Esophagus muscularis mucosa (tissue), 4 donors: ENCODE data around the gene FOXM1. TPM values are rescaled to one million over a fixed set of nuclear protein-coding genes. Genes with fewer than 3 reads are reported as not detected.

Experiments
- DNase-seq: peaks from one replicate; pipeline ENCODE4 v3.0.0-alpha.2; 2017; ENCODE audit errors: extremely low spot score
- H3K27ac ChIP-seq, 4 donors: fragments of 200-600 bp; sonication (generic); replicated peaks in 1 of 4; 1 replicate in 3 of 4; 2 replicates in 1 of 4; pipeline ENCODE4 v1.5.1; 2016 to 2019; ENCODE audit warnings: mild to moderate bottlenecking in 1 of 4
- H3K27me3 ChIP-seq, 4 donors: fragments of 200-600 bp; sonication (generic); one replicate each; pipeline versions ENCODE4 v1.5.1 to v1.6.0; 2016 to 2019
- H3K36me3 ChIP-seq, 4 donors: fragments of 200-600 bp; sonication (generic); one replicate each; pipeline ENCODE4 v1.5.1; 2016 to 2019
- H3K4me1 ChIP-seq, 4 donors: fragments of 200-600 bp; sonication (generic); one replicate each; pipeline ENCODE4 v1.5.1; 2016 to 2019
- H3K4me3 ChIP-seq, 4 donors: fragments of 200-600 bp; sonication (generic); 1 replicate in 2 of 4; 2 replicates in 2 of 4; pipeline ENCODE4 v1.5.1; 2016 to 2019; ENCODE audit warnings: mild to moderate bottlenecking in 4 of 4, moderate library complexity in 1 of 4
- H3K9me3 ChIP-seq, 4 donors: fragments of 200-600 bp; sonication (generic); 1 replicate in 3 of 4; 2 replicates in 1 of 4; pipeline ENCODE4 v1.5.1; 2016 to 2019
- CTCF ChIP-seq, 3 experiments: fragments of 200-600 bp in 2 of 3; fragments of 450-650 bp in 1 of 3; sonication (generic) in 2 of 3; IDR thresholded peaks; one replicate each; pipeline ENCODE4 v1.5.1; 2017 to 2019; ENCODE audit warnings: antibody characterized with exemption in 3 of 3, mild to moderate bottlenecking in 2 of 3, moderate library complexity in 1 of 3
- EP300 ChIP-seq: sonication (generic); formaldehyde crosslinking; IDR thresholded peaks from one replicate; pipeline ENCODE4 v1.6.1; 2017; ENCODE audit warnings: antibody characterized with exemption
- POLR2A ChIP-seq: fragments of 450-650 bp; IDR thresholded peaks from one replicate; pipeline ENCODE4 v1.6.1; 2017; ENCODE audit warnings: antibody characterized with exemption, moderate library complexity, mild to moderate bottlenecking, low read depth
- POLR2AphosphoS5 ChIP-seq, 2 donors: sonication (generic); formaldehyde crosslinking; IDR thresholded peaks; one replicate each; pipeline ENCODE4 v1.6.1; 2017; ENCODE audit warnings: antibody characterized with exemption in 2 of 2
- WGBS: methylation state at CpG from one replicate; pipeline ENCODE4 v1.1.5; 2018; 5-methylcytosine and 5-hydroxymethylcytosine counted together
- intact Hi-C: fragments of 100-400 bp; cut with DNase I; formaldehyde crosslinking; loops from one replicate; pipeline ENCODE4 v1.15.1; 2023
- total RNA-seq, 4 donors: library from RNA; depleted of rRNA; stranded (reverse); fragments of >200 nt; gene quantifications; one replicate each; pipeline versions ENCODE4 v1.1.0 to v1.2.1, GENCODE V29; 2016

Gene FOXM1
- total RNA-seq, 4 donors from 2014 or later: under 0.01 to 1.4 (median 0.17) TPM; not detected in 1

- intact Hi-C loops: no loop called here
- TF ChIP-seq CTCF (IDR thresholded peaks at IDR 0.05): no peak
- TF ChIP-seq POLR2AphosphoS5 (IDR thresholded peaks at IDR 0.05): peak in 1 of 2 donors; percentile 23
- H3K27me3 ChIP-seq: no peaks in the 10 kb centered on the region
- peak overlapping the region; percentile 95 to 97 (median 96) for H3K27ac ChIP-seq
- peaks cover 0 to 13% (median 0%) of the 10 kb centered on the region in 4 donors for H3K36me3 ChIP-seq
- H3K4me3 ChIP-seq: peak overlapping the region; percentile 74 to 95 (median 76)
- no peaks in the 10 kb centered on the region for H3K9me3 ChIP-seq
- no peak for DNase-seq
- H3K4me1 ChIP-seq: peaks cover 23 to 58% (median 55%) of the 10 kb centered on the region in 4 donors
- WGBS: 22% methylated on average over 36 of the region's 42 CpGs
These were observed 14.5 kb upstream of the FOXM1 start for GRCh38 chr12:2891240-2892053.

GRCh38 chr12:2890388-2891239 lies 13.6 kb upstream of the FOXM1 start, which contains the start of gene TULP3:
Gene TULP3 (plus strand): TSS chr12:2890891. CDS start chr12:2890948, 57 bp downstream.
- Histone ChIP-seq H3K27ac (peak within 1 kb of the TSS; percentile 95 to 97 (median 96)), H3K9me3 (no peaks in the 10 kb centered on the region), H3K4me1 (peaks cover 17 to 49% (median 47%) of the 10 kb centered on the region in 4 donors), H3K36me3 (peaks cover 0 to 21% (median 0%) of the 10 kb centered on the region in 4 donors), H3K27me3 (no peaks in the 10 kb centered on the region), H3K4me3 (peak within 1 kb of the TSS; percentile 74 to 95 (median 76))
- WGBS: 2% methylated on average over 15 of the region's 83 CpGs
- DNase-seq: peak; percentile 99
- TF ChIP-seq CTCF (IDR thresholded peaks at IDR 0.05): peak in 2 of 3 experiments; percentile 22 to 23
- TF ChIP-seq POLR2AphosphoS5 (IDR thresholded peaks at IDR 0.05): peak; percentile 96 to 98
- peak; percentile 76 for TF ChIP-seq POLR2A
- no peak for TF ChIP-seq EP300
- intact Hi-C loops: no loop called here

GRCh38 chr12:2890001-2890387 lies 13.0 kb upstream of the FOXM1 start:
- Histone ChIP-seq H3K27ac (peak overlapping the region; percentile 95 to 97 (median 96)), H3K27me3 (no peaks in the 10 kb centered on the region), H3K4me3 (peak overlapping the region; percentile 74 to 95 (median 76)), H3K9me3 (no peaks in the 10 kb centered on the region), H3K36me3 (peaks cover 0 to 21% (median 0%) of the 10 kb centered on the region in 4 donors), H3K4me1 (peaks cover 17 to 44% (median 42%) of the 10 kb centered on the region in 4 donors)
- TF ChIP-seq CTCF (IDR thresholded peaks at IDR 0.05) (no peak), POLR2A (no peak), POLR2AphosphoS5 (IDR thresholded peaks at IDR 0.05) (no peak), EP300 (no peak)
- 75% methylated on average over 10 of the region's 10 CpGs for WGBS
- DNase-seq: no peak
- intact Hi-C loops: no loop called here

- no peaks in the 10 kb centered on the region for H3K27me3 ChIP-seq
- no peak overlapping the region for H3K4me3 ChIP-seq
- TF ChIP-seq POLR2AphosphoS5 (IDR thresholded peaks at IDR 0.05) (no peak), CTCF (IDR thresholded peaks at IDR 0.05) (no peak), EP300 (no peak), POLR2A (no peak)
- intact Hi-C loops: loop anchor here (5.0 to 10.0 kb wide), 2 partner anchors 55 to 148 kb away; no protein-coding TSS in a partner anchor
- DNase-seq: no peak
- H3K27ac ChIP-seq: no peak overlapping the region
- peaks cover 0 to 21% (median 0%) of the 10 kb centered on the region in 4 donors for H3K36me3 ChIP-seq
- H3K4me1 ChIP-seq: peaks cover 8 to 22% (median 13%) of the 10 kb centered on the region in 4 donors
- no peaks in the 10 kb centered on the region for H3K9me3 ChIP-seq
- WGBS: 89% methylated on average over 10 of the region's 10 CpGs
These were observed 9.9 kb upstream of the FOXM1 start for GRCh38 chr12:2886768-2887450.
